OCI-LY7 (cell line): ENCODE measurements around the gene PMIS2. TPM values are rescaled to one million over a fixed set of nuclear protein-coding genes. Genes with fewer than 3 reads are reported as not detected.

Source experiments
- BruUV-seq: library from RNA; stranded (reverse); fragments of 400-500 nt; replicated peaks from 2 replicates; lab custom pipeline; 2021; lab: Mats Ljungman, UMichigan
- CTCF ChIA-PET: fragments of 300-600 bp; sonication (Branson Sonifier 250); formaldehyde crosslinking; loops from one replicate; lab custom pipeline; 2022; ENCODE audit warnings: antibody characterized with exemption; ENCODE audit not compliant: unreplicated experiment; lab: Charles Lee
- POLR2A ChIA-PET: fragments of 300-600 bp; sonication (Branson Sonifier 250); formaldehyde crosslinking; loops from one replicate; lab custom pipeline; 2022; ENCODE audit warnings: antibody characterized with exemption; lab: Charles Lee
- DNase-seq: peaks from one replicate; pipeline ENCODE4 v3.0.0-alpha.2; 2015; ENCODE audit warnings: low spot score
- H2AFZ ChIP-seq: fragments of 200-600 bp; sonication (generic), shearing (Covaris generic); 2 replicates; pipeline ENCODE4 v1.6.1; 2014; ENCODE audit warnings: mild to moderate bottlenecking, antibody characterized with exemption, low read length, moderate library complexity
- H3K27ac ChIP-seq: fragments of 200-600 bp; sonication (generic); 2 replicates; pipeline ENCODE4 v1.5.1; 2014; ENCODE audit warnings: mixed run types, low read depth, mild to moderate bottlenecking, moderate library complexity, low read length, inconsistent platforms; ENCODE audit not compliant: poor library complexity, severe bottlenecking
- H3K36me3 ChIP-seq: fragments of 200-600 bp; sonication (generic); 2 replicates; pipeline ENCODE4 v1.6.1; 2014; ENCODE audit warnings: mild to moderate bottlenecking, antibody characterized with exemption, low read length, moderate library complexity, mixed read lengths; ENCODE audit not compliant: insufficient read depth
- H3K4me1 ChIP-seq: fragments of 200-600 bp; sonication (generic); 2 replicates; pipeline ENCODE4 v1.5.1; 2014; ENCODE audit warnings: mild to moderate bottlenecking, low read length; ENCODE audit not compliant: insufficient read depth, poor library complexity, severe bottlenecking
- H3K4me2 ChIP-seq: fragments of 200-600 bp; sonication (generic); 2 replicates; pipeline ENCODE4 v1.6.1; 2014; ENCODE audit warnings: mild to moderate bottlenecking, low read length
- H3K4me3 ChIP-seq: fragments of 200-600 bp; sonication (generic); 2 replicates; pipeline ENCODE4 v1.5.1; 2014; ENCODE audit warnings: mild to moderate bottlenecking, low read depth, low read length; ENCODE audit not compliant: poor library complexity, severe bottlenecking
- H3K79me2 ChIP-seq: fragments of 200-600 bp; sonication (generic); 2 replicates; pipeline ENCODE4 v1.6.1; 2016; ENCODE audit warnings: low read depth, mild to moderate bottlenecking, low read length, moderate library complexity, mixed read lengths; ENCODE audit not compliant: insufficient read depth
- H3K9me2 ChIP-seq: fragments of 200-600 bp; sonication (generic); 2 replicates; pipeline ENCODE4 v1.6.1; 2016; ENCODE audit warnings: mild to moderate bottlenecking, low read length, mixed read lengths; ENCODE audit not compliant: insufficient read depth
- H3K9me3 ChIP-seq: fragments of 200-600 bp; sonication (generic); 2 replicates; pipeline ENCODE4 v1.6.1; 2014; ENCODE audit warnings: mild to moderate bottlenecking, mixed run types, low read length, mixed read lengths
- H4K20me1 ChIP-seq: fragments of 200-600 bp; sonication (generic); 2 replicates; pipeline ENCODE4 v1.6.1; 2014; ENCODE audit warnings: mild to moderate bottlenecking, antibody characterized with exemption, low read length, moderate library complexity, mixed read lengths; ENCODE audit not compliant: insufficient read depth
- CTCF ChIP-seq: fragments of 200-600 bp; sonication (generic); conservative IDR thresholded peaks from 2 replicates; pipeline ENCODE4 v1.5.1; 2014; ENCODE audit warnings: mild to moderate bottlenecking, antibody characterized with exemption, low read length, moderate library complexity, mixed read lengths
- EZH2phosphoT487 ChIP-seq: fragments of 200-600 bp; sonication (generic); IDR thresholded peaks from 2 replicates; pipeline ENCODE4 v1.6.1; 2018; ENCODE audit warnings: low read depth, borderline replicate concordance, mild to moderate bottlenecking, mixed run types, antibody characterized with exemption, low read length, moderate library complexity, mixed read lengths
- intact Hi-C: fragments of 100-400 bp; cut with micrococcal nuclease; formaldehyde crosslinking; loops from one replicate; pipeline ENCODE4 v1.10.0; 2022; ENCODE audit not compliant: unreplicated experiment
- total RNA-seq, 2 experiments: library from RNA; depleted of rRNA in 1 of 2; stranded (reverse); fragments of >200 nt in 1 of 2; shearing (Covaris generic) in 1 of 2; gene quantifications; 2 replicates each; pipeline ENCODE4 v1.2.3, GENCODE V29; 2014 to 2022

The PMIS2 gene
- total RNA-seq, 2 experiments from 2014 or later = not detected

- no peak overlapping the region for H3K4me3 ChIP-seq
- H3K4me1 ChIP-seq = peaks cover under 1% of the 10 kb centered on the region
- no peak overlapping the region for H3K4me2 ChIP-seq
- no peak overlapping the region for H3K27ac ChIP-seq
- TF ChIP-seq EZH2phosphoT487 = no peak
- TF ChIP-seq CTCF = 0 out of 2 replicates have a peak, but pooled peaks have one; percentile 23
- H3K9me2 ChIP-seq = no peaks in the 10 kb centered on the region
- H4K20me1 ChIP-seq = no peaks in the 10 kb centered on the region
- ChIA-PET CTCF (no interaction called here), POLR2A (no interaction called here)
- H2AFZ ChIP-seq = no peak overlapping the region
- DNase-seq = no peak
- H3K36me3 ChIP-seq = peaks cover 35% of the 10 kb centered on the region; the same call in 1 of the 2 replicates
- BruUV-seq = no TSS peak
- H3K9me3 ChIP-seq = no peaks in the 10 kb centered on the region
- H3K79me2 ChIP-seq = no peaks in the 10 kb centered on the region
- intact Hi-C loops = no loop called here
These were observed 32.9 kb downstream of the PMIS2 start for GRCh38 chr19:35618857-35619256.

- ChIA-PET POLR2A (no interaction called here), CTCF (no interaction called here)
- BruUV-seq = no TSS peak
- Histone ChIP-seq H3K9me3 (no peaks in the 10 kb centered on the region), H3K4me3 (no peak overlapping the region), H3K27ac (no peak overlapping the region), H4K20me1 (no peaks in the 10 kb centered on the region), H3K4me2 (no peak overlapping the region), H3K36me3 (peaks cover 35% of the 10 kb centered on the region; the same call in 1 of the 2 replicates), H2AFZ (no peak overlapping the region), H3K4me1 (no peaks in the 10 kb centered on the region), H3K9me2 (no peaks in the 10 kb centered on the region), H3K79me2 (no peaks in the 10 kb centered on the region)
- intact Hi-C loops = no loop called here
- DNase-seq = no peak
- TF ChIP-seq EZH2phosphoT487 (no peak), CTCF (no peak)
These were observed 33.4 kb downstream of the PMIS2 start for GRCh38 chr19:35619290-35619923.

GRCh38 chr19:35620001-35620400 is 34.0 kb downstream of the PMIS2 start:
- H3K9me2 ChIP-seq = no peaks in the 10 kb centered on the region
- no peak overlapping the region for H3K4me3 ChIP-seq
- ChIA-PET CTCF (no interaction called here), POLR2A (no interaction called here)
- no peak overlapping the region for H3K27ac ChIP-seq
- TF ChIP-seq EZH2phosphoT487 = no peak
- no TSS peak for BruUV-seq
- H3K4me1 ChIP-seq = no peaks in the 10 kb centered on the region
- intact Hi-C loops = no loop called here
- no peaks in the 10 kb centered on the region for H3K79me2 ChIP-seq
- no peaks in the 10 kb centered on the region for H4K20me1 ChIP-seq
- no peak overlapping the region for H3K4me2 ChIP-seq
- no peak overlapping the region for H2AFZ ChIP-seq
- H3K36me3 ChIP-seq = peaks cover 34% of the 10 kb centered on the region; the same call in 1 of the 2 replicates
- no peaks in the 10 kb centered on the region for H3K9me3 ChIP-seq
- DNase-seq = no peak
